ENCODE results near the gene NGLY1. TPM values are rescaled to one million over a fixed set of nuclear protein-coding genes. Genes with fewer than 3 reads are reported as not detected.

Gene NGLY1
- total RNA-seq, 2 donors from 2014 or later, result 39.5 to 40.4 TPM

- Histone ChIP-seq H3K4me1 (ENCODE audit: control insufficient read depth, insufficient read depth, low read length) (no peaks in the 10 kb centered on the region), H3K36me3 (ENCODE audit: control insufficient read depth, insufficient read depth, low read length) (no peaks in the 10 kb centered on the region), H3K9ac (ENCODE audit: extremely low read depth, low read length, poor library complexity, severe bottlenecking) (no peak overlapping the region), H3K4me3 (ENCODE audit: low read length) (no peak overlapping the region), H3K27me3 (ENCODE audit: control insufficient read depth, insufficient read depth, low read length, poor library complexity, severe bottlenecking) (no peaks in the 10 kb centered on the region), H3K9me3 (ENCODE audit: control insufficient read depth, low read length) (no peaks in the 10 kb centered on the region), H3K27ac (ENCODE audit: low read depth, low read length) (no peak overlapping the region)
- H3K27ac Mint-ChIP-seq, result no peak overlapping the region
- H3K36me3 Mint-ChIP-seq (ENCODE audit: low read depth), result no peaks in the 10 kb centered on the region
- peaks cover 4% of the 10 kb centered on the region for H3K4me1 Mint-ChIP-seq
- no peak for TF ChIP-seq CTCF (conservative IDR thresholded peaks at IDR 0.05)
- H3K9me3 Mint-ChIP-seq, result no peaks in the 10 kb centered on the region
- WGBS, 2 experiments (ENCODE audit: insufficient coverage in 1 of 2, insufficient read length in 1 of 2), result 75 to 100% methylated on average over 1 of the region's 1 CpG
- H3K4me3 Mint-ChIP-seq, result no peak overlapping the region
- peaks cover under 1% of the 10 kb centered on the region for H3K27me3 Mint-ChIP-seq (ENCODE audit: insufficient read depth)
- no peak for DNase-seq
Observed at GRCh38 chr3:25692341-25692740, 90.9 kb downstream of the NGLY1 start.

GRCh38 chr3:25690768-25691533 lies 92.3 kb downstream of the NGLY1 start:
- H3K27ac Mint-ChIP-seq, result no peak overlapping the region
- Histone ChIP-seq H3K9me3 (ENCODE audit: control insufficient read depth, low read length) (no peaks in the 10 kb centered on the region), H3K27ac (ENCODE audit: low read depth, low read length) (no peak overlapping the region), H3K27me3 (ENCODE audit: control insufficient read depth, insufficient read depth, low read length, poor library complexity, severe bottlenecking) (no peaks in the 10 kb centered on the region), H3K36me3 (ENCODE audit: control insufficient read depth, insufficient read depth, low read length) (no peaks in the 10 kb centered on the region), H3K9ac (ENCODE audit: extremely low read depth, low read length, poor library complexity, severe bottlenecking) (no peak overlapping the region), H3K4me3 (ENCODE audit: low read length) (no peak overlapping the region), H3K4me1 (ENCODE audit: control insufficient read depth, insufficient read depth, low read length) (no peaks in the 10 kb centered on the region)
- H3K4me1 Mint-ChIP-seq, result peaks cover 5% of the 10 kb centered on the region
- DNase-seq, result no peak
- no peaks in the 10 kb centered on the region for H3K9me3 Mint-ChIP-seq
- 80 to 100% methylated on average over 1 to 2 of the region's 2 CpGs for WGBS, 2 experiments (ENCODE audit: insufficient coverage in 1 of 2, insufficient read length in 1 of 2)
- no peaks in the 10 kb centered on the region for H3K27me3 Mint-ChIP-seq (ENCODE audit: insufficient read depth)
- H3K4me3 Mint-ChIP-seq, result no peak overlapping the region
- no peaks in the 10 kb centered on the region for H3K36me3 Mint-ChIP-seq (ENCODE audit: low read depth)
- TF ChIP-seq CTCF (conservative IDR thresholded peaks at IDR 0.05), result no peak

- WGBS, 2 experiments (ENCODE audit: insufficient coverage in 1 of 2, insufficient read length in 1 of 2), result 94% methylated on average over 3 of the region's 3 CpGs; no CpG with 5 or more reads in 1 of the 2 experiments
- no peaks in the 10 kb centered on the region for H3K27me3 Mint-ChIP-seq (ENCODE audit: insufficient read depth)
Observed at GRCh38 chr3:25689226-25689625, 94.0 kb downstream of the NGLY1 start.

More at GRCh38 chr3:25689226-25689625, 94.0 kb downstream of the NGLY1 start:
- no peak overlapping the region for H3K27ac Mint-ChIP-seq
- no peak for DNase-seq
- H3K4me3 ChIP-seq (ENCODE audit: low read length), result no peak overlapping the region
- H3K9ac ChIP-seq (ENCODE audit: extremely low read depth, low read length, poor library complexity, severe bottlenecking), result no peak overlapping the region
- H3K9me3 ChIP-seq (ENCODE audit: control insufficient read depth, low read length), result no peaks in the 10 kb centered on the region
- no peak overlapping the region for H3K27ac ChIP-seq (ENCODE audit: low read depth, low read length)
- no peaks in the 10 kb centered on the region for H3K36me3 Mint-ChIP-seq (ENCODE audit: low read depth)
- TF ChIP-seq CTCF (conservative IDR thresholded peaks at IDR 0.05), result no peak
- no peaks in the 10 kb centered on the region for H3K27me3 ChIP-seq (ENCODE audit: control insufficient read depth, insufficient read depth, low read length, poor library complexity, severe bottlenecking)
- H3K36me3 ChIP-seq (ENCODE audit: control insufficient read depth, insufficient read depth, low read length), result no peaks in the 10 kb centered on the region
- no peak overlapping the region for H3K4me3 Mint-ChIP-seq
- no peaks in the 10 kb centered on the region for H3K4me1 ChIP-seq (ENCODE audit: control insufficient read depth, insufficient read depth, low read length)
- no peaks in the 10 kb centered on the region for H3K9me3 Mint-ChIP-seq
- peaks cover 5% of the 10 kb centered on the region for H3K4me1 Mint-ChIP-seq
